CD1c-positive myeloid dendritic cell (primary cell): Measurements from ENCODE around the gene ATP9B.

ENCODE experiments used
- DNase-seq: peaks from one replicate; pipeline ENCODE4 v3.0.0-alpha.2; 2016; ENCODE audit errors: extremely low spot score

The ATP9B gene

DNA sequence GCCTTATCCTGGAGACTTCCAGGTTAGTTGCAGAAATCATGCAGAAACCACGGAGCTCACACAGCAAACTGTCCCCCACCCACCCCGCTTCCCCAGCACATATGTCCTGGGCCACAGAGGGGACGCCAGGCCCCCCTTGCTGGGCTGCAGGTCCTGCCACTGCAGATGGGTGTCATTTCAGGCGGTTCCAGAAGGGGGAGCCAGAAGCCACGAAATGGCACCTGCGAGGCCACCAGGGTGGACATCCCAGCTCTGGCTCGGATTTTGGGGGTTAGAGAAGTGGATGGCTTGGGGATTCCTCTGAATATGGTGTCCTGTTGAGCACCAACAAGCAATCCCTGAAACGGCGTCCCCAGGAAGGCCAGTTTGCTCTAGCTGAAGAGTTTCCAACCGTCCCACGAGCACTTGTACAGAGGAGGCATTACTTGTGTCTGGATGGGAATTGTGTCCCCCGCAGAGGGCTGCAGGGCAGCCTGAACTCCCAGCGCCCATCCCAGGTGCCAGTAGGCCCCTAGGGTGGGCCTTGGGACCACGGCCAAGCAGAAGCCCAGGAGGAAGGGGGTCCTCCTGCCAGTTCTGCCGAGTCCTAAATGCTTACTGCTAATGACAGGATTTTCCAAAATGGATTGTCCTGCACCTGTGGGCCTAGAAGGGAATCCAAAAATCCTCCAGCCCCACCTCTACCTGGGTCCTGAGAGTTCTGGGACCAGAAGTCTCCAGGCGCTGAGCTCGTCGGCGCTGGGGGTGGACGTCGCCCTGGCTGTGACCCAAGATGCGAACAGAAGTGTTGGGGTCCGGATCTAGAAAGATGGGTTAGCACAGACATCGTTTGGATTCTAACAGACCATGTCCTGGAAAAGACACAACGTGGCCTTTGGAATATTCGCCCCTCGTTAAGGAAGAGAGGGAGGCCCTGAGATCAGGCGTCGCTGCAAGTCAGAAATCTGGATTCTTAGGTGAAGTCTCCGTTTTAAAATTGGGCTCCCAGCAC, 311.9 kb downstream of the ATP9B start:
- DNase-seq: peak; percentile 67

DNA sequence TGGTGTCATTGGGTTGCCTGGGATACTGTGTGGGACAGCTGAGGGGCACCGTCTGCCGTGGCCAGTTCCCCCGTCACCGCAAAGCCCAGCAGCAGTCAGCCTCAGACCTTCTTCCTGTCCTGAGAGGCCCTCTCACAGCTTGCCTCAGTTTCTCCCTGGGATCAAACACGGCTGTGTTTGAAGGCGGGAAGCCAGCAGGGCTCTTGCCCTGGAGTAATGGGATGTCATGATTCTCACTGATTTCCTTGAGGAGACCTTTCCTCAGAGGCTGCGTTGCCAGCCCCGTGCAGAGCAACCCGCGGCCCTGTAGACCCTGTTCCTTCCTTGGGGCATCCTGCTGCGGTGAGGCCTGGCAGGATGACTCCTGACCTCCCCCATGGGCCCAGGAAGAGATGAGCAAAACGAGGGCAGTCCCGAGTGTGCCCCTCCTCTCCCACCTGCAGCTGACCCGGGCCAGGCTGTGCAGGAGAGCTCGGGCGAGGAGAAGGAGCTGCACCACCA, 312.7 kb downstream of the ATP9B start:
- no peak for DNase-seq

GRCh38 chr18:79382681-79383387, 313.6 kb downstream of the ATP9B start:
- DNase-seq: no peak

GRCh38 chr18:79383388-79384056, 314.3 kb downstream of the ATP9B start:
- no peak for DNase-seq

DNA sequence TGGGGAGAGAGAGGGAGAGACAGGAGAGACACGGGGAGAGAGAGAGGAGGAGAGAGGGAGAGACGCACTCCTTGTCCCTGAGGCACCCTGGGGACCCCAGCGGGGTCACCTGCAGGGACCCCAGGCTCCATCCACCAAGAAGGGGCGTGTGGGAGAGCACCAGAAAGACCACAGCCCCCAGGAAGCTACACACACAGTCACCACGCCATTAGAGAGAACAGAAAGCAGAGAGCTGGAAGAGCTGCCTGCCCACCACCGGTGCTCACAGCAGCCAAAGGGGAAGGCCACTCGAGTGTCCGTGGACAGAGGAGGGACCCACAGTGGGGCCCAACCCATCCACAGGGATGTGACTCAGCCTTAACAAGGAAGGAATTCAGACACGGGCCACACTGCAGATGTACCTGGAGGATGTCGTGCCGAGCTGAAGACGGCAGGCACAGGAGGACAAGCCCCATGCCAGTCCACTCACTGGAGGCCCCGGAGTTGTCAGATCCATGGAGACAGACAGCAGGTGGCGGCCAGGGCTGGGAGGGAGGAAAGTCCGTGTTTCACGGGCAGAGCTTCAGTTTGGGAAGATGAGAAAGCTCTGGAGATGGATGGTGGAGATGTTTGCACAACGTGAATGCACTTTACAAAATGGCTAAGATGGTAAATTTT, 315.1 kb downstream of the ATP9B start:
- no peak for DNase-seq

DNA sequence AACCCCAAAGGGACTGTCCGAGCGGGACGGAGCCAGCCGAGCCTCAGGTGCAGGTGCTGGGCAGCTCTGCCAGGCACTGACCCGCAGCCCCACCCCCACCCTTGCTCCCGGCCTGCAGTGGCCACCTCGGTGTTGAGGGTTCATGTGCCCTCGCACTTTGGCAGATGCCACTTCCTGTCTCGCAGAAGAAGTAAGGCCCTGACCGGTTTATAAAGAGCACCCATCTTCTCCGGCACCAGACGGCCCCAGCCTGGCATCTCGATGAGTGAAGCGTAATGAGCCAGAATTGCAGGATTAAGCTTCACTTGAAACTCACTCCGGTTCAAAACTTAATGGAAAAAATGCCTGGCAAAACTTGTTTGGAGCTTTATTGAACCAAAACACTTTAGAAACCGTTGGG, 315.6 kb downstream of the ATP9B start:
- DNase-seq: no peak

DNA sequence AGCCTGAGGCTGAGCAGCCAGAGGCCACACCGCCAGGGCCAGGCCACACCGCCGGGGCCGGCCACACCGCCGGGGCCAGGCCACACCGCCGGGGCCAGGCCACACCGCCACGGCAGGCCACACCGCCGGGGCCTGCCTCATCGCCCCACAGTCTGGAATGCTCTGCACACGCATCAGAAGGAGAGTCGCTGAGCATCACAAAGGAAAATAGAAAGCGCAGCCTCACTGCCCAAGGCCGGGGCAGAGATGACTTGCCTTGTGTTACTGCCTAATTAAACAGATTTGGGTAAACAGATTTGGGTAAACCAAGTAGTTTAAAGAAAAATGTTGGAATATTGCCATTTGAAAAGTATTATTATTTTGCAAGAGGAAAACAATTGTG, 316.1 kb downstream of the ATP9B start:
- DNase-seq: no peak

DNA sequence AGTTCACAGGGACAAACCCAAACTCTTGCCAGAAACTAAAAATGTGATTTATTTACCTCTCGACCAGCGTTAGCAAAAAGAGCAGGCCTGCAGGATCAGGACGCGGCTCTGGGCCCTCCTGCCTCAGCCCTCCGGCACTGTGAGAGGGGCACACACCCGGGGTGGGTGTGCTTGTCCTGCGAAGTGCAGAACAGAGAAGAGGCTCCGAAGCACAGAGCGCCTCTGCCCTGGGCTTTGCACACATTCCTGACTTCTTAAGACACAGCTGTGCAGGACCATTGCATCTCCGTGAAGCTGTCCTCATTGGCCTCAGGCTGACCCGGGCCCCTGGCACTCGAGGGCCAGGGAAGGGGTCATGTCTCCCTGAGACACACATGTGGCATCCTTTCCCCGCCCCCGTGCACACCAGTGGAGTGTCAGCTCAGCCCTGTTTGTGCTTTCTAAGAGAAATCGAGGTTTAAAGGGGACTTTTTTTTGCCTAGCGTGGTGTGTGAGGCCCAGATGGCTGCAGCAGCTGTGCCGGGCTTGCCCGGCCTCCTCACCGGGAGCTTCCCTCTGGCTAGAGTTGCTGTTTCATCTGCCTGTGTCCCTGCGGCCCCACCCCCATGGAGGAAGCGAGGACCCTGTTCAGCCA, 316.6 kb downstream of the ATP9B start:
- DNase-seq: no peak

DNA sequence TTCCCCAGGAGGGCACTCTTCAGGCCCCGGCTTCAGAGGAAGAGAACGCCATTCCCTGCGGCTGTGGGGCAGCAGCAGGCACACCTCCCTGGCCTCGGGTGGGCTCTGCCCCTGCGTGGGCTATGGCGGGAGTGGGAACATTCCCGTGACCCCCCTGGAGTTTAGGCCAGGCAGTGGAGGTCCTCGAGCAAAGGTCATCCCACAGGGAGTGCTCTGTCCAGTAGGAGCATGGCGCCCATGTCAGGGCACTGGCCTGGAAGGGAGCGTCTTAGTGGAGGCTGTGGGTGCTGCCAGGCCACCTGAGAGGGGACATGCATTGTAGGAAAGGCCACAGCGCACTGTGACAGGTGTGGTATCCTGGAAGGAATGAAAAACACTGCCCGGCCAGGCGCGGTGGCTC, 317.4 kb downstream of the ATP9B start:
- DNase-seq: no peak

- no peak for DNase-seq
These were observed 318.0 kb downstream of the ATP9B start for GRCh38 chr18:79387214-79387613.

DNA sequence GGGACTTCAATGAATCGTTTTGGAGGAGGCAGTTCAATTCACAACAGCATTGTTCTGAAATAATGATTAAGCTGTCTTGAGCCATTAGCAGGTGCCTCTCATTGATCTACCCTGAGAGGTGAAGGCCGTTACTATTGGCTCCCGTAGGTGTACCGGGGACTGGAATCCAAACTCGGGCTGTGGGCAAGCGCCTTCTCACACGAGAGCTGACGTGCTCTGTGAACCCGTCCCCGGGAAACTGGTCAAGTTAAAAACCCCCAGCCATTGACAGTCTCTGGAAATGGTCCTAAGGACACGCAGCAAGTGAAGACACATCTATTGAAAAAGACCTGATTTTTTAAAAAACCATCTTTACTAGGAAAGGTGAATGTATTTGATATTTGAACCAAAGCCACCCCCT, 318.4 kb downstream of the ATP9B start:
- DNase-seq: no peak

DNA sequence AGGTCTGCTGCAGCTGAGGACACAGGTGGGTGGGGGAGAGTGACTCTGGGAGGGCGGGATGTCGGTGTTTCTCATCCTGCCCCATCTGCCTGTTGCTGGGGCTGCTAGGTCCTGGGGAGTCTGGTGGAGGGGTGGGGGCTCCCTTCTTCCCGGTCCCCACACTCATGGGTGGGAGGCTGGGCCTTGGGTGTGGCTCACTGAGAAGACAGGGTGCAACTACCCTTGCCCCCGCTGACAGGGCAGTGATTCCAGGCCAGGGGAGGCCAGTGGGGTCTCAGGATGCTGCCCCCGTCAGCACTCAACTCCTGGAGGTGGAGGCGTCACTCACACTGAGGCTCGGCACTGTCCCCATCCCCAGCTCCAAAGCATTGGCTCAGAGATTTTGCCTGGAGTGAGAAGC, 318.8 kb downstream of the ATP9B start:
- DNase-seq: no peak

GRCh38 chr18:79389689-79390088, 320.5 kb downstream of the ATP9B start:
- no peak for DNase-seq

DNA sequence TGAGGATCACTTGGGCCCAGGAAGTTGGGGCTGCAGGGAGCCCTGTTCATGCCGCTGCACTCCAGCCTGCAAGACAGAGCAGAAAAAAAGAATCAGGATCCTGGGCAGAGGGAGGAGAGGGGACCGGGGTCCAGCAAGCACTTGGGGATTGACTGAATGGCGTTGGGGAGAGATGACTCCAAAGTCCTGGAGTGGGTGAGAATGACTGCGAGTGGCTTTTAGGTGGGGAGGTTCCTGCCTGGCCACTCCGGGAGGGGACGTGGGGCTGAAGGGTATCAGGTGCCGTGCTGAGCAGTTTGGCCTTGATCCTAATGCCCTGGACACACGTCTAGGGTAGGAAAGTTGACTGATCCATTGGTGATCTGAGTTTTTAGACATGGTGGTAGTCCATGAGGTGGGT, 323.0 kb downstream of the ATP9B start:
- DNase-seq: no peak

DNA sequence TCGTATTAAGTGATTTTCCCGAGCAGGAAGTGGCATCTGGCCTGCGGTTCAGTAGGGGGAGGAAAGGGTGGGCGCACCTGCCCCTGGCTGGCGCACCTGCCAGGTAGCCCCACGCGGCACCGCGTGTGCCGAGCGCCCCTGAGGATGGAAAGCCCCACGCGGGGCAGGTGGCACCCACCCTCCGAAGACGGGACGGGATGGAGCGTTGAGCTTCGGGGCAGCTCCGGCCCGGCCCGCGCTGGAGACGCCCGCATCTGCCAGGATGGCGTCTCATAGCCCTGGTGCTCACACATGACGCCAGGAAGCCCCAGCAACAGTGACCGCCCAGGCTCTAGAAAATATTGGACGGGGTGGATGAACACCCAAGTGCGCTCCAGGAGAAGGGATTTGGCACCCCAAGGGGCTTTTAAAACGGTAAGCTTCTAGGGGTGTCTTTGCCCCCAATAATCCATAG, 324.0 kb downstream of the ATP9B start:
- DNase-seq: no peak

DNA sequence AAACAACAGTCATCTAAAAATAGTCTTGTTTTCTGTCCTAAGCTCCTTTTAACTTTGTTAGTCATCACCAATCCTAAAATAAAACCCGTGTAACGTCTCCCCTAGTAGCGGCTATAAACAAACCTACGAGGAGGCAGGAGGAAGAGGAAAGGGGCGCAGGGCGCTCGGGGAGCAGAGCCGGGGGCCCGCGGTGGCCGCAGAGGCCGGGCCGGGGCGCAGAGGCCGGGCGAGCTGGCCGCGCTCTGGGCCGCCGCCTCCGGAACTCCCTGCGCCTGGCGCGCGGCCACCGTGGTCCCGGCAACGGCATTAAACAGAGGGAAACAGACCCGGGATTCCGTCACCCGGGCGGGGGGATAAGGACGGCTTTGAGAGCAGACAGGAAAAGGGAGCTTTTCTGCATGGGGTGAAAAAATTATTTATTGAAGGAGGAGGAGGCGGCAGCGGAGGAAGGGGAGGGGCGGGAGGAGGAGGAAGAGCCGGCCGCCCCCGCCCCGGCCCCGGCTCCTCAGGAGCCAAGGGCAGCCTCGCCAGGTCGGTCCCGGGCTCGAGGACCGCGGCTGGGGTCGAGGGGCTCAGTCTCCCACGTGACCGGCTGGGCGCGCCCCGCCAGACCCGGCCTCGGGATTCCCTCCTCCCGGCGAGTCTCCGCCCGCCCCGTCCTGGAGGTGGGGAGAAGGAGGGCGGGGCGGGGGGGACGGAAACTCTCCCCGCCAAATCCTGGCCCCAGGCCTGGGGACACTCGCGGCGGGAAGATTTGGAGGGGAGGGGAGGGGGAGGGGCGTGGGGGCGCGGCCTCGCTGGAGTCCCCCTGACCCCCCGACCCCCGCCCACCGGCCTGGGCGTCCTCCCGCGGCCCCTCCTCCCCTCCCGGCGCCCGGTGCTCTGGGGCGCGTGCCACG, 324.7 kb downstream of the ATP9B start:
- peak; percentile 79 for DNase-seq

GRCh38 chr18:79394534-79395307, 325.5 kb downstream of the ATP9B start:
- DNase-seq: peak; percentile 37

GRCh38 chr18:79395308-79395640, 326.1 kb downstream of the ATP9B start:
- no peak for DNase-seq

GRCh38 chr18:79395761-79396404, 326.7 kb downstream of the ATP9B start, which contains the start of gene NFATC1:
Gene NFATC1, plus strand, starts transcription at chr18:79395930. Its CDS starts 295 bp downstream, at chr18:79396225.
- peak; percentile 71 for DNase-seq
